AG09319 (cell line): ENCODE data around the gene GUK1.
"Not testable (repeated sequence)": the region's sequence is repeated elsewhere in the genome, so short reads cannot be mapped to it uniquely, and the experiment has no call there.

Source experiments
- DNase-seq: peaks from one replicate; pipeline ENCODE4 v3.0.0-alpha.2; 2010; ENCODE audit warnings: low read depth; ENCODE audit errors: extremely low read depth
- CTCF ChIP-seq: IDR thresholded peaks from 2 replicates; pipeline ENCODE4 v1.5.1; 2011; ENCODE audit warnings: low read depth, mild to moderate bottlenecking, inconsistent platforms, low read length, moderate library complexity

GUK1 gene

GRCh38 chr1:228109962-228110488 lies 30.1 kb upstream of the GUK1 start:
- DNase-seq = no peak
- no peak for TF ChIP-seq CTCF

- no peak for TF ChIP-seq CTCF
- DNase-seq = no peak
These were observed 29.5 kb upstream of the GUK1 start for GRCh38 chr1:228110556-228110955.

GRCh38 chr1:228111315-228111714 lies 28.8 kb upstream of the GUK1 start:
- not testable (repeated sequence) for DNase-seq

GRCh38 chr1:228112167-228112566 lies 27.9 kb upstream of the GUK1 start:
- no peak for TF ChIP-seq CTCF
- DNase-seq = no peak

- DNase-seq = no peak
- no peak for TF ChIP-seq CTCF
These were observed 27.5 kb upstream of the GUK1 start for GRCh38 chr1:228112617-228113016.

GRCh38 chr1:228114827-228115226 lies 25.3 kb upstream of the GUK1 start:
- no peak for TF ChIP-seq CTCF
- DNase-seq = no peak

- no peak for TF ChIP-seq CTCF
- no peak for DNase-seq
These were observed 22.7 kb upstream of the GUK1 start for GRCh38 chr1:228117335-228117734.

GRCh38 chr1:228118040-228118439 lies 22.0 kb upstream of the GUK1 start:
- no peak for DNase-seq
- no peak for TF ChIP-seq CTCF
